ENCODE data around the gene CAMP.

The CAMP gene

DNA sequence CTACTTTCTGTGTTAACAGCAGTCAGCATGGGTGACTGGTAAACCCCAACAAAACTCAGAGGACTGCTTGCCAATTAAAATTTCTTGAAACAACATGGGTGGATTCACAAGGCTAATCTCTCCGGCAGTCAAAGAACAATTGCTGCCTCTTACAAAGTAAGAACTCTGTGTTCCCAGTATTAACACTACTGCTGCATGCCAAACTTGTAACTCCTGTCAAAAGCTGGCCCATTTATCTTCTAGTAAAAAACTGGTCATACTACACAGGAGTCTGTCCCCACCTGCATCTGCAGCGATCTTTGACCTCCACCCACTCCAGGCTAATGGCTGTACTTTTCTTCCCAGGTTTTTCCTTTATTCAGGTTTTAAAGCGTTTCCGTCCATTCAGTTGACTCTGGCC lies 8.9 kb downstream of the CAMP start:
- Histone ChIP-seq H2AFZ (no peak overlapping the region), H3K4me1 (no peaks in the 10 kb centered on the region), H3K79me2 (no peaks in the 10 kb centered on the region), H3K27me3 (ENCODE audit: control insufficient read depth, insufficient read depth, low read length) (no peaks in the 10 kb centered on the region), H3K9ac (no peak overlapping the region), H3K36me3 (ENCODE audit: control insufficient read depth, insufficient read depth, low read length) (no peaks in the 10 kb centered on the region), H3K4me2 (ENCODE audit: low read length) (no peak overlapping the region), H3K9me3 (ENCODE audit: control insufficient read depth, low read length) (no peaks in the 10 kb centered on the region), H3K4me3 (ENCODE audit: low read depth, low read length) (no peak overlapping the region), H3K27ac (no peak overlapping the region)
- TF ChIP-seq, protein P1, sequence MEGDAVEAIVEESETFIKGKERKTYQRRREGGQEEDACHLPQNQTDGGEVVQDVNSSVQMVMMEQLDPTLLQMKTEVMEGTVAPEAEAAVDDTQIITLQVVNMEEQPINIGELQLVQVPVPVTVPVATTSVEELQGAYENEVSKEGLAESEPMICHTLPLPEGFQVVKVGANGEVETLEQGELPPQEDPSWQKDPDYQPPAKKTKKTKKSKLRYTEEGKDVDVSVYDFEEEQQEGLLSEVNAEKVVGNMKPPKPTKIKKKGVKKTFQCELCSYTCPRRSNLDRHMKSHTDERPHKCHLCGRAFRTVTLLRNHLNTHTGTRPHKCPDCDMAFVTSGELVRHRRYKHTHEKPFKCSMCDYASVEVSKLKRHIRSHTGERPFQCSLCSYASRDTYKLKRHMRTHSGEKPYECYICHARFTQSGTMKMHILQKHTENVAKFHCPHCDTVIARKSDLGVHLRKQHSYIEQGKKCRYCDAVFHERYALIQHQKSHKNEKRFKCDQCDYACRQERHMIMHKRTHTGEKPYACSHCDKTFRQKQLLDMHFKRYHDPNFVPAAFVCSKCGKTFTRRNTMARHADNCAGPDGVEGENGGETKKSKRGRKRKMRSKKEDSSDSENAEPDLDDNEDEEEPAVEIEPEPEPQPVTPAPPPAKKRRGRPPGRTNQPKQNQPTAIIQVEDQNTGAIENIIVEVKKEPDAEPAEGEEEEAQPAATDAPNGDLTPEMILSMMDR (IDR thresholded peaks at IDR 0.05) = no peak

DNA sequence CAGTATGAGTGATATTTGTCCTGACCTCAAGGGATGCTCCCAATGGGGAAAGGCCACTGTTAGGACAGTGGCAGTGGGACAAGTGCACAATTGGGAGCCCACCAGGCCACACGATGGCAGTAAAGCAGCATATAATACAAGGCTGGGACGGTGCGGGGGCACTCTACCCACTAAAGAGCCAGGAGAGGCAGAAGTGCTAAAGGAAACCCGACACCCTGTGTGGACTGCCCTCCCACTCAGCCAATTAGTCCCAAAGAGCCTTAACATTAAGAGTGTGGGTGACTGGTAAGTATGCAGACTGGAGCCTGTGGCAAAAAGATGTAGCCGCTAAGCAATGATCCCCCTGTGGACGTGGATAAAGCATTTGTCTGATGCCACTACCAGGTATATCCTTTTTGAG lies 9.4 kb downstream of the CAMP start:
- H3K9me3 ChIP-seq (ENCODE audit: control insufficient read depth, low read length) = no peaks in the 10 kb centered on the region
- no peaks in the 10 kb centered on the region for H3K4me1 ChIP-seq
- no peak overlapping the region for H3K9ac ChIP-seq
- peak overlapping the region; percentile 50 for H2AFZ ChIP-seq
- H3K36me3 ChIP-seq (ENCODE audit: control insufficient read depth, insufficient read depth, low read length) = no peaks in the 10 kb centered on the region
- H3K27ac ChIP-seq = no peak overlapping the region
- TF ChIP-seq, protein P1 (IDR thresholded peaks at IDR 0.05) = peak; percentile 28
- no peak overlapping the region for H3K4me2 ChIP-seq (ENCODE audit: low read length)
- no peaks in the 10 kb centered on the region for H3K79me2 ChIP-seq
- no peaks in the 10 kb centered on the region for H3K27me3 ChIP-seq (ENCODE audit: control insufficient read depth, insufficient read depth, low read length)
- H3K4me3 ChIP-seq (ENCODE audit: low read depth, low read length) = no peak overlapping the region

DNA sequence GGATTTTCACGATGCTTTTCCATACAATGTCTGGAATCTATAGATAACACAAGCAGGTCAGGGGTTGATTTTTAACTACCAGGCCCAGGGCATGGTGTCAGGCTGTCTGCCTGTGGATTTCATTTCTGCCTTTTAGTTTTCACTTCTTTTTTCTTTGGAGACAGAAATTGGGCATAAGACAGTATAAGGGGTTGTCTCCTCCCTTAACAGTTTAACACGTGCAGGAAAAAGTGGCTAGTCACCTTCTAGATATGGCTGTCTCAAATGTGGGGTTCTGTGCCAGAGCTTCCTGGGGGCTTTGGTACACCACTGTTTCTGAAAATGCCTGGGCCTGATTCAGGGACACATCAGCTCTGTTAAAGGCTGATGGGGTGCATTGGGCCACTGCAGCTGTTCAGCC lies 10.2 kb downstream of the CAMP start:
- Histone ChIP-seq H3K36me3 (ENCODE audit: control insufficient read depth, insufficient read depth, low read length) (no peaks in the 10 kb centered on the region), H2AFZ (no peak overlapping the region), H3K27me3 (ENCODE audit: control insufficient read depth, insufficient read depth, low read length) (no peaks in the 10 kb centered on the region), H3K9me3 (ENCODE audit: control insufficient read depth, low read length) (no peaks in the 10 kb centered on the region), H3K4me3 (ENCODE audit: low read depth, low read length) (no peak overlapping the region), H3K4me2 (ENCODE audit: low read length) (no peak overlapping the region), H3K9ac (no peak overlapping the region), H3K79me2 (no peaks in the 10 kb centered on the region), H3K27ac (no peak overlapping the region), H3K4me1 (no peaks in the 10 kb centered on the region)
- TF ChIP-seq, protein P1 (IDR thresholded peaks at IDR 0.05) = no peak

DNA sequence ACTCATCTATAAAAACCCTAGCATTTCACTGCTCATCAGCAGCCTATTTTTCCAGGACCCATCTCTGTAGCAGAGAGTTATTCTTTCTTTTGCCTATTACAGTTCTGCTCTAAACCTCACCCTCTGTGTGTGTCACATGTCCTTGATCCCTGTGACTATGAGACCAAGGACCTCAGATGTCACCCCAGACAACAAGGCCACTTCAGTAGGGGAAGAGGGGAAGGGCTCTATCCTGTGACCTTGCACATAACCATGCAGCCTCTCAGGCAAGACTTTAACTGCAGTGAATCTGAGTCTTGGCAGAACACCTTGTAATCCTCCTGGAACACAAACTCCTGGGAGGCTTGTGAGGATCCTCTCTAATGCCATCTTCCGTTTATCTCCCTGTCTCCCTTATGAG lies 13.2 kb downstream of the CAMP start:
- no peak overlapping the region for H3K27ac ChIP-seq
- H3K4me2 ChIP-seq (ENCODE audit: low read length) = no peak overlapping the region
- H3K27me3 ChIP-seq (ENCODE audit: control insufficient read depth, insufficient read depth, low read length) = no peaks in the 10 kb centered on the region
- TF ChIP-seq, protein P1 (IDR thresholded peaks at IDR 0.05) = no peak
- no peak overlapping the region for H3K4me3 ChIP-seq (ENCODE audit: low read depth, low read length)
- H3K79me2 ChIP-seq = no peaks in the 10 kb centered on the region
- no peaks in the 10 kb centered on the region for H3K36me3 ChIP-seq (ENCODE audit: control insufficient read depth, insufficient read depth, low read length)
- H3K4me1 ChIP-seq = peaks cover 2% of the 10 kb centered on the region
- H2AFZ ChIP-seq = no peak overlapping the region
- H3K9ac ChIP-seq = no peak overlapping the region
- no peaks in the 10 kb centered on the region for H3K9me3 ChIP-seq (ENCODE audit: control insufficient read depth, low read length)

DNA sequence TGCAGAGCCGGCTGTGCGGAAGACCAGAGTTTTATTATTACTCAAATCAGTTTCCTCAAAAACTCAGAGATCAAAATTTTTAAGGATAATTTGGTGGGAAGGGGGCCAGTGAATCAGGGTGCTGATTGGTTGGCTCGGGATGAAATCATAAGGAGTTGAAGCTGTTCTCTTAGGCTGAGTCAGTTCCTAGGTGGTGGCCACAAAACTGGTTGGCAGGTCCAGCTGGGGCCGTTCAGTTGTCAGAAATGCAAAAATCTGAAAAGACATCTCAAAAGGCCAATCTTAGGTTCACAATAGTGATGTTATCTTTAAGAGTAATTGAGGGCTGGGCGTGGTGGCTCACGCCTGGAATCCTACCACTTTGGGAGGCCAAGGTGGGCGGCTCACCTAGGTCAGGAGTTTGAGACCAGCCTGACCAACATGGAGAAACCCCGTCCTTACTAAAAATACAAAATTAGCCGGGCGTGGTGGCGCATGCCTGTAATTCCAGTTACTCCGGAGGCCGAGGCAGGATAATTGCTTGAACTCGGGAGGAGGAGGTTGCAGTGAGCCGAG lies 15.3 kb downstream of the CAMP start:
- no peak overlapping the region for H3K9ac ChIP-seq

More for the DNA sequence above, 15.3 kb downstream of the CAMP start:
- H3K4me3 ChIP-seq (ENCODE audit: low read depth, low read length) = no peak overlapping the region
- H3K27ac ChIP-seq = no peak overlapping the region
- peaks cover 2% of the 10 kb centered on the region for H3K4me1 ChIP-seq
- TF ChIP-seq, protein P1 (IDR thresholded peaks at IDR 0.05) = no peak
- no peak overlapping the region for H3K4me2 ChIP-seq (ENCODE audit: low read length)
- H3K9me3 ChIP-seq (ENCODE audit: control insufficient read depth, low read length) = no peaks in the 10 kb centered on the region
- no peaks in the 10 kb centered on the region for H3K36me3 ChIP-seq (ENCODE audit: control insufficient read depth, insufficient read depth, low read length)
- H3K79me2 ChIP-seq = no peaks in the 10 kb centered on the region
- no peaks in the 10 kb centered on the region for H3K27me3 ChIP-seq (ENCODE audit: control insufficient read depth, insufficient read depth, low read length)
- H2AFZ ChIP-seq = no peak overlapping the region

Data from parathyroid adenoma (tissue), 2 donors.